Naive B cell (primary cell): ENCODE results near the gene CELSR1. TPM values are rescaled to one million over a fixed set of nuclear protein-coding genes. Genes with fewer than 3 reads are reported as not detected.

Source experiments
- ATAC-seq, 2 donors: fragments of 150-1000 bp; cut with Tn5 transposase; 2 replicates each; pipeline ENCODE4 v1.10.0; 2021; ENCODE audit warnings: low read depth in 2 of 2, mild to moderate bottlenecking in 2 of 2, moderate library complexity in 2 of 2
- DNase-seq: peaks from one replicate; pipeline ENCODE4 v3.0.0; 2022
- H3K27ac Mint-ChIP-seq, 6 donors: one replicate each; pipeline ENCODE4 v1.8.0; 2020 to 2022; ENCODE audit warnings: mild to moderate bottlenecking in 6 of 6, mixed read lengths in 6 of 6, moderate library complexity in 5 of 6, inconsistent platforms in 2 of 6
- H3K27me3 Mint-ChIP-seq, 3 donors: one replicate each; pipeline ENCODE4 v1.8.0; 2021 to 2022; ENCODE audit warnings: mixed read lengths in 3 of 3, mild to moderate bottlenecking in 1 of 3
- H3K36me3 Mint-ChIP-seq, 2 donors: one replicate each; pipeline ENCODE4 v1.8.0; 2020 to 2022; ENCODE audit warnings: mixed read lengths in 2 of 2, inconsistent platforms in 1 of 2, mild to moderate bottlenecking in 1 of 2
- H3K4me1 Mint-ChIP-seq, 3 donors: one replicate each; pipeline ENCODE4 v1.8.0; 2020 to 2022; ENCODE audit warnings: mixed read lengths in 3 of 3, inconsistent platforms in 1 of 3, mild to moderate bottlenecking in 1 of 3, moderate library complexity in 1 of 3
- H3K4me3 Mint-ChIP-seq, 8 donors: one replicate each; pipeline ENCODE4 v1.8.0; 2020 to 2022; ENCODE audit warnings: mild to moderate bottlenecking in 8 of 8, mixed read lengths in 8 of 8, moderate library complexity in 8 of 8, inconsistent platforms in 2 of 8
- H3K9me3 Mint-ChIP-seq, 7 donors: one replicate each; pipeline ENCODE4 v1.8.0; 2020 to 2022; ENCODE audit warnings: mixed read lengths in 7 of 7, mild to moderate bottlenecking in 5 of 7, inconsistent platforms in 2 of 7, moderate library complexity in 1 of 7
- polyA plus RNA-seq, 6 donors: library from polyadenylated mRNA; unstranded; fragments of 300-500 nt; fragmentation: Illumina TruSeq; gene quantifications; one replicate each; pipeline ENCODE4 v1.2.3, GENCODE V29; 2021; ENCODE audit warnings: low read depth in 6 of 6

The CELSR1 gene
- polyA plus RNA-seq, 6 donors from 2014 or later: 0.94 to 3.9 (median 2.1) TPM

GRCh38 chr22:46360891-46361290 is 176.5 kb downstream of the CELSR1 start:
- DNase-seq (no peak), ATAC-seq (no peak)
- Mint-ChIP-seq H3K27ac (peak overlapping the region in 1 of 6 donors; percentile 89), H3K4me3 (no peak overlapping the region), H3K4me1 (peaks cover 2 to 11% (median 7%) of the 10 kb centered on the region in 3 donors), H3K27me3 (no peaks in the 10 kb centered on the region), H3K9me3 (no peaks in the 10 kb centered on the region), H3K36me3 (peaks cover 0 to 24% of the 10 kb centered on the region in 2 donors)

GRCh38 chr22:46360097-46360496 is 177.3 kb downstream of the CELSR1 start:
- H3K27me3 Mint-ChIP-seq: no peaks in the 10 kb centered on the region
- peaks cover 7 to 11% (median 11%) of the 10 kb centered on the region in 3 donors for H3K4me1 Mint-ChIP-seq
- no peaks in the 10 kb centered on the region for H3K9me3 Mint-ChIP-seq
- no peak for DNase-seq
- peak overlapping the region in 1 of 6 donors; percentile 71 for H3K27ac Mint-ChIP-seq
- H3K4me3 Mint-ChIP-seq: peak overlapping the region in 1 of 8 donors; percentile 13
- H3K36me3 Mint-ChIP-seq: peaks cover 0 to 24% of the 10 kb centered on the region in 2 donors
- ATAC-seq: no peak

DNA sequence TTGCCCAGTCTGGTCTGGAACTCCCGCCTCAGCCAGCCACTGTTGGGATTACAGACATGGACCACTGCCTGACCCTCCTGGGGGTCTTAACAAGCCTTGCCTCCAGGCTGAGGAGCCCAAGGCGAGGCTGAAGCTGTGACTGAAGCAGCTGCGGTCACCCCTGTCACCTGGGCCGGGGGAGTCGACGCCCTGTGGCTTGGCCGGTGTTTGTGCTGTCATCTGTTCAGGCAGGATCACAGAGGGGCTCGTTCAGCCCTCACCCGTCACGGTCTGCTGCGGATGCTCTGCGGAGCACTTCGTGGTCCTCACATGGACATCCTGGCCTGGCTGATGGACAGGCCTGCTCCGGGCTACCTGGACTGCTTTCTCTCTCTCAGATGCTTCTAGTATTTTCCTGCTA is 178.1 kb downstream of the CELSR1 start:
- no peak for DNase-seq
- ATAC-seq: no peak
- Mint-ChIP-seq H3K4me3 (no peak overlapping the region), H3K27ac (peak overlapping the region in 2 of 6 donors; percentile 19 to 52), H3K27me3 (no peaks in the 10 kb centered on the region), H3K9me3 (no peaks in the 10 kb centered on the region), H3K4me1 (peaks cover 7 to 11% (median 11%) of the 10 kb centered on the region in 3 donors), H3K36me3 (peaks cover 0 to 24% of the 10 kb centered on the region in 2 donors)

- Mint-ChIP-seq H3K27ac (peak overlapping the region in 3 of 6 donors; percentile 57 to 82 (median 81)), H3K9me3 (no peaks in the 10 kb centered on the region), H3K4me3 (no peak overlapping the region), H3K36me3 (peaks cover 2 to 24% of the 10 kb centered on the region in 2 donors), H3K4me1 (peaks cover 7 to 11% (median 11%) of the 10 kb centered on the region in 3 donors), H3K27me3 (no peaks in the 10 kb centered on the region)
- DNase-seq (no peak), ATAC-seq (no peak)
Measured at GRCh38 chr22:46358766-46359165, 178.7 kb downstream of the CELSR1 start.

GRCh38 chr22:46357711-46358520 is 179.5 kb downstream of the CELSR1 start:
- Mint-ChIP-seq H3K4me1 (peaks cover 6 to 10% (median 8%) of the 10 kb centered on the region in 3 donors), H3K27ac (peak overlapping the region in 1 of 6 donors; percentile 81), H3K36me3 (peaks cover 5 to 20% of the 10 kb centered on the region in 2 donors), H3K27me3 (no peaks in the 10 kb centered on the region), H3K9me3 (no peaks in the 10 kb centered on the region), H3K4me3 (no peak overlapping the region)
- ATAC-seq (no peak), DNase-seq (no peak)

DNA sequence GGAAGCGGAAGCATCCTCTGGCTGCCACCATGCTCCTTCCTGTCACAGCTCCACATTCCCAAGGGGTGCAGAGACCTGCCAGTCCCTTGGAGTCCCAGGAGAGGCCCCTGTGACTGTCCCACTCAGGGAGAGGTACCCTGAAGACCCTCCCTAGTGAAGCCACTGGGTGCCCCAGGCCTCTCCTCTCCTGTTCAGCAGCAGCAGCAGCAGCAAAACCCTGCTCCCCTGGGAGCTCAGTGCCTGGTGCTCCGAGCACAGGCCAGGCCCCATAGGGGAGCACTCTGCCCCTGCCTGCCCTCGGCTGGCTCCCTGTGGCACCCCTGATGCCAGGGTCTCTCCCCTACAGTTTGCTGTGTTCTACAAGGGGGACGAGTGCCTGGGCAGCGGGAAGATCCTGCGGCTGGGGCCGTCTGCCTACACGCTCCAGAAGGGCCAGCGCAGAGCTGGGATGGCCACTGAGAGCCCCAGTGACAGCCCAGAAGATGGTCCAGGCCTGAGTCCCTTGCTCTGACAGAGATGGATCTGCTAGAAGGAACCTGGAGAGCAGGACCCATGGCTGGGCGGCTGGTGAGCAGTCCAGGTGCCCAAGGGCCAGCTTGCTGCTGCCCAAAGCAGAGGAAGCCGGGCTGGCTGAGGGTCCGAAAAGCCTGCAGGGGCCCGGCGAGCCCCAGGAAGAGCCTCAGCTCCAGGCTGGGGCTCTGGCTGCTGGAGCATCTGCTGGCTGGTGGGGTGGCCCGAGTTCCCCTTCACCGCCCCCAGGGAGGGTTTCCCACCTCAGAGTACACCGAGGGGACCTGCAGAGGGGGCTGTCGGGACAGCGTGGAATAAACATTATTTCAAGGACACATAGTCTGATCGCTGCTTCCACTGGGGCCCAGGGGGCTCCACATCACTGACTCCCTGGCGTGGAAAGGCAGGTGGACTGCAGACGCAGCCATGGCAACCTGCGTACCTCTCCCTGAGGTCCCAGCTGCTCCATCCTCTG is 180.6 kb downstream of the CELSR1 start:
- ATAC-seq: no peak
- H3K36me3 Mint-ChIP-seq: peaks cover 9 to 17% of the 10 kb centered on the region in 2 donors

DNA sequence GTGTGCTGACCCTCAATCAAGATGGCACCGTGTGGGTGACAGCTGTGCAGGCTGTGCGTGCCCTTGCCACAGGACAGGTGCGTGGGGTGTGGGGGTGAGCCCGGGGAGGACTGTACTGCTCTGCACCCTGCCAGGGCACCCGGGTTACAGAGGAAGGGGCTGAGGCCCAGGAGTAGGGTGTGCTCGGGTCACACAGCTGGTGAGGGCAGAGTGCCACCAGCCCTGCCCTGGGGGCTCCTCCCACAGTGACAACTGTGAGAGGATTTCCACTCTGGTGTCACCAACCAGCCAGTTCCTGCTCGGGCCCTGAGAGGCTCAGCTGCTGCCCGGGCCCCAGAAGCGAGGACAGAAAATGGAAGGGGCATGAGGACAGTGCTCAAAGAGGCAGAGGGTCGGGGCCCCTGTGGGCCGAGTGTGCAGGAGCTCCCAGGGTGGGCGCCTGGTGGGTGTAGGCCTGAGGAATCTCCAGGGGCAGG is 181.4 kb downstream of the CELSR1 start:
- H3K27ac Mint-ChIP-seq: peak overlapping the region in 2 of 6 donors; percentile 60 to 96
- no peaks in the 10 kb centered on the region for H3K9me3 Mint-ChIP-seq
- DNase-seq: peak; percentile 60
- peak overlapping the region in 1 of 8 donors; percentile 66 for H3K4me3 Mint-ChIP-seq
- H3K27me3 Mint-ChIP-seq: no peaks in the 10 kb centered on the region
- peak; percentile 20 to 36 for ATAC-seq
- peaks cover 9 to 17% of the 10 kb centered on the region in 2 donors for H3K36me3 Mint-ChIP-seq
- peaks cover 0 to 10% (median 8%) of the 10 kb centered on the region in 3 donors for H3K4me1 Mint-ChIP-seq

More for the DNA sequence above, 180.6 kb downstream of the CELSR1 start:
- DNase-seq: no peak
- no peaks in the 10 kb centered on the region for H3K27me3 Mint-ChIP-seq
- no peak overlapping the region for H3K4me3 Mint-ChIP-seq
- no peaks in the 10 kb centered on the region for H3K9me3 Mint-ChIP-seq
- H3K4me1 Mint-ChIP-seq: peaks cover 0 to 10% (median 7%) of the 10 kb centered on the region in 3 donors
- H3K27ac Mint-ChIP-seq: peak overlapping the region in 2 of 6 donors; percentile 44 to 96

GRCh38 chr22:46355369-46355995 is 181.9 kb downstream of the CELSR1 start:
- Mint-ChIP-seq H3K36me3 (peaks cover 9 to 18% of the 10 kb centered on the region in 2 donors), H3K4me3 (no peak overlapping the region), H3K27ac (peak overlapping the region in 3 of 6 donors; percentile 65 to 96 (median 80)), H3K9me3 (no peaks in the 10 kb centered on the region), H3K4me1 (peaks cover 0 to 11% (median 10%) of the 10 kb centered on the region in 3 donors), H3K27me3 (no peaks in the 10 kb centered on the region)
- ATAC-seq (peak; percentile 63 to 67), DNase-seq (peak; percentile 58)

GRCh38 chr22:46354993-46355305 is 182.5 kb downstream of the CELSR1 start:
- H3K36me3 Mint-ChIP-seq: peaks cover 9 to 18% of the 10 kb centered on the region in 2 donors
- ATAC-seq (no peak), DNase-seq (no peak)
- H3K27ac Mint-ChIP-seq: peak overlapping the region in 1 of 6 donors; percentile 80
- no peaks in the 10 kb centered on the region for H3K27me3 Mint-ChIP-seq
- no peaks in the 10 kb centered on the region for H3K9me3 Mint-ChIP-seq
- no peak overlapping the region for H3K4me3 Mint-ChIP-seq
- H3K4me1 Mint-ChIP-seq: peaks cover 0 to 11% (median 10%) of the 10 kb centered on the region in 3 donors

DNA sequence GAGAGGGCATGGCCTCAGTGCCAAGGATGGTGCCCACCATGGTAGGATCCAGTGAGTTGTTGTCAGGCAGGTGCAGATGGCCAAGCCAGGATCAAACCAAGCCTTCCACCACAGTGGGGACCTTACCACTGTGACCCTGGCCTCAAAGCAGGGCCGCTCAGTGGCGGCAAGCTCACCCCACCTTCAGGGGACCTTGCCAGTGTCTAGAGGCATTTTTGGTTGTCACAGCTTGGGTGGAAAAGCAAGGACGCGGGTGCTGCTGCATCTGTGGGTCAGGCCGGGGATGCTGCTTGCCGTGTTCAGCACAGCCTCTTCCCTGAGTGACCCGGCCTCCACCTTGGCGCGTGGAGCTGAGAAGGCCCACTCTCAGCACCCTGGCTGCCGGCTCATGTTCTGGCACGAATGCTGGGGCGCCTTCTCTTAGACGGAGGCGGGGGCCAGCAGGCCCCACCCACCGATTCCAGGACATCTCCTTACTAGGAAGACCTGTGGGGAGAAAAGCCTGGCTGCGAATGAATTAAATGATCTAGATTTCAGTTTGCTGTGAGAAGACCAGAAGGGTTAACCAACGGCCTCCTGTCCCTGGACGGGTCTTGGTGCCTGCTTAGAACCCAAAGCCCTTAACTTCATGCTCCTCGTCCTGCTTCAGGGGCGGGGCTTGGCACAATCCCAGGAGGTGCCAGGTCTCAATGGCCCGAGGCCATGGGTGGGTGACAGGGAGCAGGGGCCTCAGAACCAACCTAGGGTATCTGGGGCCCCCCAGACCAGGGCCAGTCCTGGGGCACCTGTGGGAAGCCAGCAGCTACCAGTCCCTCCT is 183.0 kb downstream of the CELSR1 start:
- no peaks in the 10 kb centered on the region for H3K9me3 Mint-ChIP-seq
- no peak overlapping the region for H3K4me3 Mint-ChIP-seq
- DNase-seq (no peak), ATAC-seq (no peak)
- peaks cover 0 to 11% (median 10%) of the 10 kb centered on the region in 3 donors for H3K4me1 Mint-ChIP-seq
- H3K36me3 Mint-ChIP-seq: peaks cover 9 to 23% of the 10 kb centered on the region in 2 donors
- no peaks in the 10 kb centered on the region for H3K27me3 Mint-ChIP-seq
- H3K27ac Mint-ChIP-seq: no peak overlapping the region

GRCh38 chr22:46353483-46354105 is 183.8 kb downstream of the CELSR1 start:
- H3K27me3 Mint-ChIP-seq: no peaks in the 10 kb centered on the region
- H3K36me3 Mint-ChIP-seq: peaks cover 9 to 22% of the 10 kb centered on the region in 2 donors
- H3K27ac Mint-ChIP-seq: peak overlapping the region in 1 of 6 donors; percentile 62
- DNase-seq (no peak), ATAC-seq (no peak)
- H3K4me3 Mint-ChIP-seq: no peak overlapping the region
- no peaks in the 10 kb centered on the region for H3K9me3 Mint-ChIP-seq
- peaks cover 0 to 11% (median 10%) of the 10 kb centered on the region in 3 donors for H3K4me1 Mint-ChIP-seq
